Measurements from ENCODE around the gene SH3BP4. TPM values are rescaled to one million over a fixed set of nuclear protein-coding genes. Genes with fewer than 3 reads are reported as not detected.
A peak's percentile ranks its signal among the peaks of the same experiment; 100 is the strongest.

SH3BP4 gene
- total and polyA plus RNA-seq, 4 donors: 4.1 to 18.4 (median 12.2) TPM

GRCh38 chr2:235005603-235006259, 53.9 kb downstream of the SH3BP4 start:
- DNase-seq (ENCODE audit: low spot score): no peak
- H3K27me3 ChIP-seq (ENCODE audit: control insufficient read depth in 4 of 4, insufficient read depth in 4 of 4, low read length in 3 of 4): no peaks in the 10 kb centered on the region
- TF ChIP-seq, protein P1, sequence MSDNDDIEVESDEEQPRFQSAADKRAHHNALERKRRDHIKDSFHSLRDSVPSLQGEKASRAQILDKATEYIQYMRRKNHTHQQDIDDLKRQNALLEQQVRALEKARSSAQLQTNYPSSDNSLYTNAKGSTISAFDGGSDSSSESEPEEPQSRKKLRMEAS (IDR thresholded peaks at IDR 0.05): peak; percentile 79
- TF ChIP-seq TAF1 (conservative IDR thresholded peaks at IDR 0.05) (no peak), EGR1 (IDR thresholded peaks at IDR 0.05; ENCODE audit: low read depth in 2 of 2) (no peak), ATF3 (IDR thresholded peaks at IDR 0.05) (no peak), FOXA1 (IDR thresholded peaks at IDR 0.05) (peak; percentile 15), YY1 (IDR thresholded peaks at IDR 0.05) (peak; percentile 29), NR2F2 (IDR thresholded peaks at IDR 0.05) (no peak), CTCF (IDR thresholded peaks at IDR 0.05; ENCODE audit: low read depth, low read length, missing input control) (no peak), SP1 (IDR thresholded peaks at IDR 0.05) (peak; percentile 55), HNF4G (IDR thresholded peaks at IDR 0.05) (no peak), RXRA (IDR thresholded peaks at IDR 0.05) (peak; percentile 65 to 68), HNF4A (conservative IDR thresholded peaks at IDR 0.05) (peak; percentile 18 to 36), RAD21 (IDR thresholded peaks at IDR 0.05) (peak; percentile 58 to 63), GABPA (IDR thresholded peaks at IDR 0.05 in 1 of 2, conservative IDR thresholded peaks at IDR 0.05 in 1 of 2) (no peak), REST (IDR thresholded peaks at IDR 0.05) (no peak), JUND (IDR thresholded peaks at IDR 0.05) (no peak), ZBTB33 (IDR thresholded peaks at IDR 0.05) (no peak), FOXA2 (IDR thresholded peaks at IDR 0.05) (no peak)
- no peaks in the 10 kb centered on the region for H3K36me3 ChIP-seq (ENCODE audit: control insufficient read depth in 4 of 4, insufficient read depth in 3 of 4, low read depth in 1 of 4, low read length in 3 of 4)
- no peak overlapping the region for H3K4me3 ChIP-seq (ENCODE audit: low read depth in 1 of 3, low read length in 3 of 3)
- no peaks in the 10 kb centered on the region for H3K9me3 ChIP-seq (ENCODE audit: control insufficient read depth in 4 of 4, low read length in 3 of 4)
- H3K27ac ChIP-seq (ENCODE audit: low read depth in 1 of 2, low read length in 2 of 2): peak overlapping the region; percentile 21 to 44
- peaks cover 34 to 78% (median 52%) of the 10 kb centered on the region in 4 donors for H3K4me1 ChIP-seq (ENCODE audit: control insufficient read depth in 4 of 4, insufficient read depth in 4 of 4, low read length in 3 of 4)
- H3K9ac ChIP-seq (ENCODE audit: low read depth in 1 of 2, low read length in 2 of 2): no peak overlapping the region
- 36% methylated on average over 20 of the region's 20 CpGs for WGBS
